Measurements from ENCODE around the gene ZNF528. TPM values are rescaled to one million over a fixed set of nuclear protein-coding genes. Genes with fewer than 3 reads are reported as not detected.

ZNF528 gene
- 10 to 100 TPM; 44.6 to 49.9 TPM for total RNA-seq
- 1 to 10 TPM; 7.2 to 8.6 TPM for polyA plus RNA-seq

DNA sequence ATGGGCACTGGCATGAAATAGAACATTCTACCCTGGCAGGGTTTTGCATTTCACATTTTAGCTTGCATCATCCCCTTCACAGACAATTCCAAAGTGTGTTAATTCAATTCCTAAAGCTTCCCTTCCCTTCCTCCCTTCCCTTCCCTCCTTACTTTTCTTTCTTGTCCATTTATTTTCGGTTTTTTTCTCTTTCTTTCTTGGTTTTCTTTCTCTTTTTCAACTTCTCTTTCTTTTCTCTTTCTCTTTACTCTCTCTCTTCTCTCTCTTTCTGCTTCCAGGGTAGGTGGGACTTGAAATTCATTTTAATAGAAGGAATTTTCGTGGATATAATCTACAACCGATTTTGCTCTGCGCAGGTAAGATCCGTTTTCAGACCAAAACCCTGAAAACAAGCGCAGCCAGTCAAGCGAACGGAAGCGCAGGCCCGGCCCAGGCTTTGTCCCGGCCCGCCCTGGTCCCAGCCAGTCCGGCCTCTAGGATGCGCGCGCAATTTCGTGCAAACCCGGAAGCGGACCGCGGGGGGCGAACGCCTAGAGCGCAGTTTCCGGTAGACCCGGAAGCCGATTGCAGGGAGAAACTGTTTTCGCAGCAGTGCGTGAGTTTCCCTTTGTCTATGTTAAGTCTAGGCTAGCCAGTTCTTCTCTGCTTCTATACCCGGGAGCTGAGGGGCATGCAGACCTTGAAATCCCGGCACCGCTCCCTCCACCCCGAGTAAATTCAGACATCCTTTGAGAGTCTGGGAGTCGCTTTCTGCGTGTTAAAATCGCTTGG lies at the start of gene ZNF528:
ZNF528 (plus strand) TSS at position 540 of the 771 bp plus-strand sequence. CDS start 4,165 bp downstream, outside the sequence.
- DNase-seq, result peak; percentile 85 to 93 (median 88)
- H3K27ac ChIP-seq (ENCODE audit: low read depth, low read length), result peak within 1 kb of the TSS; percentile 56
- peaks cover 7% of the 10 kb centered on the region for H3K36me3 ChIP-seq (ENCODE audit: insufficient read depth, low read length)
- Mint-ChIP-seq H3K27ac (peak within 1 kb of the TSS; percentile 76 to 93 (median 92)), H3K36me3 (peaks cover 72 to 74% of the 10 kb centered on the region in 2 donors), H3K4me3 (peak within 1 kb of the TSS; percentile 86 to 95 (median 90)), H3K27me3 (no peaks in the 10 kb centered on the region), H3K9me3 (peaks cover 2 to 84% (median 62%) of the 10 kb centered on the region in 8 donors), H3K4me1 (peaks cover 13 to 29% (median 22%) of the 10 kb centered on the region in 4 donors)
- intact Hi-C loops (cut with micrococcal nuclease), result loop anchor here (1.0 to 5.0 kb wide), 5 partner anchors 28 to 173 kb away; partner anchors contain the start of genes ZNF610, ZNF701, ZNF766 and ZNF808
- H3K27me3 ChIP-seq (ENCODE audit: insufficient read depth, low read length), result no peaks in the 10 kb centered on the region
- POLR2A ChIA-PET (ENCODE audit: partially characterized antibody), result interaction anchor here (0.7 to 2.9 kb wide), 6 partner anchors 24 to 294 kb away, joined by 3 to 13 read pairs (median 3); partner anchors contain the start of genes ZNF610 and ZNF880
- peaks cover 14% of the 10 kb centered on the region for H3K4me1 ChIP-seq (ENCODE audit: insufficient read depth, low read length)
- H3K4me3 ChIP-seq (ENCODE audit: low read length in 2 of 2), result peak within 1 kb of the TSS; percentile 89 to 98
- peaks cover 0 to 8% of the 10 kb centered on the region in 2 donors for H3K9me3 ChIP-seq (ENCODE audit: control insufficient read depth in 1 of 2, low read length in 2 of 2)
- CTCF ChIA-PET (ENCODE audit: partially characterized antibody), result no interaction called here

DNA sequence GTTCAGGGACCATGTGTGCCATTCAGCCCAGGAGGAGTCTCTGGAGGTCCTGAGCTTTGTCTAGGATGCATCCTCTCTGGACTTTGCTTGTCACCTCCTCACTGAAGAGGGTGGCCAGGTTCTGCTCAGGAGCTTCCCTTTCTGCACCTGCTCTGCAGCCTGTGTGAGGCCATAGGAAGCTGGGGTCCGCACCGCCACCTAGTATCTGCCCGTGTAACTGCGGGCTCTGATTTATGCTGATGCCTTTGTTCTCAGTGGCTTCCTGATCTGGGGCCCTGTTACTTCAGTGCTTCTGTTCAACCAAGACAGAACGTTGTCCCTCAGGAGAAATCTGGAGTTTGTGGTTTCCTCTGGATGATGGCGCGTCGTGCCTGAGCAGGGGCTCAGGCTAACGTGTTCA lies 46.1 kb upstream of the ZNF528 start:
- POLR2A ChIA-PET (ENCODE audit: partially characterized antibody), result no interaction called here
- CTCF ChIA-PET (ENCODE audit: partially characterized antibody), result no interaction called here
- Histone ChIP-seq H3K9me3 (ENCODE audit: control insufficient read depth in 1 of 2, low read length in 2 of 2) (peaks cover 0 to 9% of the 10 kb centered on the region in 2 donors), H3K4me1 (ENCODE audit: insufficient read depth, low read length) (no peaks in the 10 kb centered on the region), H3K4me3 (ENCODE audit: low read length in 2 of 2) (no peak overlapping the region), H3K27ac (ENCODE audit: low read depth, low read length) (no peak overlapping the region), H3K36me3 (ENCODE audit: insufficient read depth, low read length) (no peaks in the 10 kb centered on the region), H3K27me3 (ENCODE audit: insufficient read depth, low read length) (no peaks in the 10 kb centered on the region)
- no peak for DNase-seq
- peaks cover 0 to 1% (median 0%) of the 10 kb centered on the region in 4 donors for H3K4me1 Mint-ChIP-seq
- no peak overlapping the region for H3K4me3 Mint-ChIP-seq
- H3K36me3 Mint-ChIP-seq, result peaks cover 49 to 60% of the 10 kb centered on the region in 2 donors
- peaks cover 3 to 68% (median 51%) of the 10 kb centered on the region in 8 donors for H3K9me3 Mint-ChIP-seq
- no peak overlapping the region for H3K27ac Mint-ChIP-seq
- no peaks in the 10 kb centered on the region for H3K27me3 Mint-ChIP-seq
- intact Hi-C loops (cut with micrococcal nuclease), result no loop called here

DNA sequence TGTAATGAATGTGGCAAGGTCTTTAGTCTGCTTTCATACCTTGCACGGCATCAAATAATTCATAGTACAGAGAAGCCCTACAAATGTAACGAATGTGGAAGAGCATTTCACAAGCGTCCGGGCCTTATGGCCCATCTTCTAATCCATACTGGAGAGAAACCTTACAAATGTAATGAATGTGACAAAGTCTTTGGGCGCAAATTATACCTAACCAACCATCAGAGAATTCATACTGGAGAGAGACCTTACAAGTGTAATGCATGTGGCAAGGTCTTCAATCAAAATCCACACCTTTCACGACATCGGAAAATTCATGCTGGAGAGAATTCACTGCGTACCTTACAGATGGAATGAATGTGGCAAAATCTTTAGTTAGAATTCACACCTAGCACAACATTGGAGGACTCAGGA lies 31.2 kb upstream of the ZNF528 start:
- H3K4me3 ChIP-seq (ENCODE audit: low read length in 2 of 2), result no peak overlapping the region
- H3K27me3 ChIP-seq (ENCODE audit: insufficient read depth, low read length), result no peaks in the 10 kb centered on the region
- Mint-ChIP-seq H3K36me3 (peaks cover 49 to 53% of the 10 kb centered on the region in 2 donors), H3K4me3 (no peak overlapping the region), H3K27ac (no peak overlapping the region), H3K27me3 (no peaks in the 10 kb centered on the region), H3K4me1 (peaks cover 7 to 14% (median 11%) of the 10 kb centered on the region in 4 donors), H3K9me3 (peaks cover 7 to 89% (median 73%) of the 10 kb centered on the region in 8 donors)
- DNase-seq, result no peak
- ChIA-PET POLR2A (ENCODE audit: partially characterized antibody) (no interaction called here), CTCF (ENCODE audit: partially characterized antibody) (no interaction called here)
- intact Hi-C loops (cut with micrococcal nuclease), result no loop called here
- H3K36me3 ChIP-seq (ENCODE audit: insufficient read depth, low read length), result no peaks in the 10 kb centered on the region
- H3K4me1 ChIP-seq (ENCODE audit: insufficient read depth, low read length), result peaks cover 10% of the 10 kb centered on the region
- H3K27ac ChIP-seq (ENCODE audit: low read depth, low read length), result no peak overlapping the region
- H3K9me3 ChIP-seq (ENCODE audit: control insufficient read depth in 1 of 2, low read length in 2 of 2), result peaks cover 6 to 35% of the 10 kb centered on the region in 2 donors

DNA sequence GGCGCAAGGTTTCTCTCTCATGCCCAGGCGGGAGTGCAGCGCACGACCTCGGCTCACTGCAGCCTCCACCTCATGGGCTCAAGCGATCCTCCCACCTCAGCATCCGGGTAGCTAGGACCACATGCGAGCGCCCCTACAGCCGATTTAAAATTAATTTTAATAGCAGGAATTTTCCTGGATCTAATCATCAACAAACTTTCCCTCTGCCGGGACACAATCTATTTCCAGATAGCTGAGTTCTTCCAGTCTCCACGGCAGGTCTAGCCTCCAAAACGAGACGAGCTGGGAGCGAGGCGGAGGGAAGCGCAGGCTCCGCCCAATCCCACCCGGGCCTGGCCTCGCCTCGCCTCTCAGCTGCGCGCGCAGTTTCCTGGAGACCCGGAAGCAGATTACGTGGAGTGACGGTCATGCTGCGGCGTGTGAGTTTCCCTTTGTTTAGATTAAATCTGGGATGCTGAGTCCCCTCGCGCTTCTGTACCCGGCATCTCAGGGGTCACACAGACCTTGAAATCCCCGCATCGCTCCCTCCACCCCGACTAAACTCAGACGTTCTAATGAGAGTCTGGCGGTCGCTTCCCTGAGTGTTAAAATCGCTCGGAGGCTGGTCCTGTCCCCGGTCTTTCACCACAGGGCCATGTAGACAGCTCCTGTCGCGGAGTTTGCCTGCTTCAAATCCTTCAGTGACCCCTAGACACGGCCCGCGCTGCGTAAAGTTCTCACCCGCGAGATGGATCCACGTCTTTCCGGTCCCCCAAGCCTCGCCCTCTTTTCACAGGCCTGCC lies 27.9 kb upstream of the ZNF528 start, which contains the start of gene ZNF880:
ZNF880 (plus strand) TSS at position 365 of the 782 bp plus-strand sequence; CDS start at position 408, 43 bp downstream.
- Histone ChIP-seq H3K36me3 (ENCODE audit: insufficient read depth, low read length) (no peaks in the 10 kb centered on the region), H3K27me3 (ENCODE audit: insufficient read depth, low read length) (no peaks in the 10 kb centered on the region), H3K9me3 (ENCODE audit: control insufficient read depth in 1 of 2, low read length in 2 of 2) (peaks cover 6 to 28% of the 10 kb centered on the region in 2 donors), H3K27ac (ENCODE audit: low read depth, low read length) (peak within 1 kb of the TSS; percentile 89), H3K4me3 (ENCODE audit: low read length in 2 of 2) (peak within 1 kb of the TSS; percentile 94 to 96), H3K4me1 (ENCODE audit: insufficient read depth, low read length) (peaks cover 10% of the 10 kb centered on the region)
- Mint-ChIP-seq H3K27me3 (no peaks in the 10 kb centered on the region), H3K4me3 (peak within 1 kb of the TSS; percentile 92 to 96 (median 95)), H3K27ac (peak within 1 kb of the TSS; percentile 97 to 99 (median 98)), H3K36me3 (peaks cover 58% of the 10 kb centered on the region in 2 donors), H3K9me3 (peaks cover 7 to 84% (median 68%) of the 10 kb centered on the region in 8 donors), H3K4me1 (peaks cover 7 to 14% (median 11%) of the 10 kb centered on the region in 4 donors)
- ChIA-PET CTCF (ENCODE audit: partially characterized antibody) (interaction anchor here (0.8 kb wide), 1 partner anchor 34 kb away, joined by 3 read pairs; the partner anchor contains the start of gene ZNF610), POLR2A (ENCODE audit: partially characterized antibody) (interaction anchor here (0.6 to 1.7 kb wide), 10 partner anchors 10 to 1025 kb away, joined by 3 to 13 read pairs (median 4); partner anchors contain the start of genes PPP2R1A, ZNF528, ZNF610 and ZNF615)
- DNase-seq, result peak; percentile 86 to 89 (median 88)
- intact Hi-C loops (cut with micrococcal nuclease), result loop anchor here (1.0 kb wide), 2 partner anchors 28 to 33 kb away; partner anchors contain the start of genes ZNF528 and ZNF610

DNA sequence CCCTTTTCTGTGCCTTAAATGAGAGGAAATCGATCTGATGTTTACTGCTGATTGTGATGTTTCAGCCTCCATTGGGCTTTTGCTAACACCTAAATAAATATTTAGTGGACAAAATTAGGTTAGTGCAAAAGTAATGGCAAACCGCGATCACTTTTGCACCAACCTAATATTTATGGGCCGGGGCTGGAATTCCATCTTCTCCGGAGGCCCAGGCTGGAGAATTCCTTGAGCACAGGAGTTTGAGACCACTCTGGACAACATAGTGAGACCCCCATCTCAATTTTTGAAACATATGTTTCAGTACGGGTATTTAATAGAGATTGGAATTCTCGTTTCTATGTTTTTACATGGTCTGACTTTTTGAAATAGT lies 27.3 kb upstream of the ZNF528 start:
- H3K4me3 Mint-ChIP-seq, result peak overlapping the region; percentile 92 to 96 (median 95)
- Histone ChIP-seq H3K27ac (ENCODE audit: low read depth, low read length) (peak overlapping the region; percentile 89), H3K4me3 (ENCODE audit: low read length in 2 of 2) (peak overlapping the region; percentile 94 to 96), H3K36me3 (ENCODE audit: insufficient read depth, low read length) (no peaks in the 10 kb centered on the region), H3K4me1 (ENCODE audit: insufficient read depth, low read length) (peaks cover 10% of the 10 kb centered on the region), H3K9me3 (ENCODE audit: control insufficient read depth in 1 of 2, low read length in 2 of 2) (peaks cover 6 to 24% of the 10 kb centered on the region in 2 donors), H3K27me3 (ENCODE audit: insufficient read depth, low read length) (no peaks in the 10 kb centered on the region)
- peak overlapping the region; percentile 97 to 99 (median 98) for H3K27ac Mint-ChIP-seq
- ChIA-PET CTCF (ENCODE audit: partially characterized antibody) (no interaction called here), POLR2A (ENCODE audit: partially characterized antibody) (interaction anchor here (1.0 to 1.7 kb wide), 8 partner anchors 28 to 593 kb away, joined by 3 to 13 read pairs (median 5); partner anchors contain the start of genes PPP2R1A, ZNF528, ZNF610 and ZNF615)
- peaks cover 7 to 14% (median 11%) of the 10 kb centered on the region in 4 donors for H3K4me1 Mint-ChIP-seq
- intact Hi-C loops (cut with micrococcal nuclease), result no loop called here
- peaks cover 7 to 84% (median 67%) of the 10 kb centered on the region in 8 donors for H3K9me3 Mint-ChIP-seq
- no peak for DNase-seq
- H3K36me3 Mint-ChIP-seq, result peaks cover 59 to 63% of the 10 kb centered on the region in 2 donors
- no peaks in the 10 kb centered on the region for H3K27me3 Mint-ChIP-seq

DNA sequence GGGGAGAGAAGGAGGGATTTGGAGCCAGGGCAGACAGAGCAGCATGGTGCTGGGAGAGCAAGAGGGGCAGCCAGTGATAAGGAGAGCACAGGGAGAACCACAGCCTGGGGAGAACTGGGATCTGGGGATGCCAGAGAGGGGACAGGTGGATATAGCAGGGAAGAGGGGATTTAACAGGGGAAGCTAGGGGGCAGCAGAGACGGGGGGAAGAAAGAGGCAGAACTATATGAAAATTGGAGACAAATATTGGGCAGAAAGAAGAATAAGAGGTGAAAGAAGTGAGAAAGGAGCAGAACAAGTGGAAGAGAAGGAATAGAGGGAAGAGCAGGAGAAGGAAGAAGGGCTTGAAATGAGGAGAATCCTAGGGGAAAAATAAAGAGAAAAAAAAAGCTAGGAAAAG lies 6.5 kb upstream of the ZNF528 start:
- H3K4me3 Mint-ChIP-seq, result peak overlapping the region in 3 of 8 donors; percentile 11 to 71 (median 13)
- H3K27me3 Mint-ChIP-seq, result no peaks in the 10 kb centered on the region
- peaks cover 4 to 89% (median 76%) of the 10 kb centered on the region in 8 donors for H3K9me3 Mint-ChIP-seq
- POLR2A ChIA-PET (ENCODE audit: partially characterized antibody), result interaction anchor here (1.0 kb wide), 1 partner anchor 55 kb away, joined by 3 read pairs; the partner anchor contains the start of gene ZNF610
- no peak overlapping the region for H3K27ac ChIP-seq (ENCODE audit: low read depth, low read length)
- peaks cover 40 to 44% of the 10 kb centered on the region in 2 donors for H3K36me3 Mint-ChIP-seq
- no peaks in the 10 kb centered on the region for H3K36me3 ChIP-seq (ENCODE audit: insufficient read depth, low read length)
- peaks cover 0 to 35% of the 10 kb centered on the region in 2 donors for H3K9me3 ChIP-seq (ENCODE audit: control insufficient read depth in 1 of 2, low read length in 2 of 2)
- CTCF ChIA-PET (ENCODE audit: partially characterized antibody), result no interaction called here
- H3K27me3 ChIP-seq (ENCODE audit: insufficient read depth, low read length), result no peaks in the 10 kb centered on the region
- no peak for DNase-seq
- H3K27ac Mint-ChIP-seq, result peak overlapping the region in 1 of 7 donors; percentile 68
- no peaks in the 10 kb centered on the region for H3K4me1 ChIP-seq (ENCODE audit: insufficient read depth, low read length)
- intact Hi-C loops (cut with micrococcal nuclease), result no loop called here
- no peak overlapping the region for H3K4me3 ChIP-seq (ENCODE audit: low read length in 2 of 2)
- H3K4me1 Mint-ChIP-seq, result peaks cover 0 to 1% (median under 1%) of the 10 kb centered on the region in 4 donors
